HG03108 (cell line): ENCODE measurements around the gene ITIH2.

Experiments
- ATAC-seq: cut with Tn5 transposase; IDR thresholded peaks from one replicate; pipeline ENCODE4 v1.9.1; 2021; ENCODE audit warnings: moderate library complexity; ENCODE audit not compliant: unreplicated experiment

ITIH2 gene

GRCh38 chr10:7789390-7789789 lies 86.3 kb downstream of the ITIH2 start:
- no peak for ATAC-seq

DNA sequence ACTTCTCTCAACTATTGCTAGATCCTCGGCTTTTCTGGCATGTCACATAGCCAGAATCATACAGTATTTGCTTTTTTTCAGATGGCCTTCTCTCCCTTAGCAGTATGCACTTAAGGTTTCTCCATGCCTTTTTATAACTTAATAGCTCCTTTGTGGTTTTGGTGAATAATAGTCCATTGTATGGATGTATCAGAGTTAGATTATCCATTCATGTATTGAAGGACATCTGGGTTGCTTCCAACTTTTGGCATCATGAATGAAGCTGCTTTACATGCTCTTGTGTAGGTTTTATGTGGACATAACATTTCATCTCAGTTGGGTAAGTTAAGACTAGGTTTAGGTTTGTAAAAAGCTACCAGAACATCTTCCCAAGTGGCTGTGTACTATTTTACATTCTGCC lies 89.4 kb downstream of the ITIH2 start:
- no peak for ATAC-seq

- ATAC-seq = no peak
Measured at GRCh38 chr10:7794251-7795026, 91.3 kb downstream of the ITIH2 start.

GRCh38 chr10:7795605-7796004 lies 92.5 kb downstream of the ITIH2 start:
- ATAC-seq = no peak

- no peak for ATAC-seq
Measured at GRCh38 chr10:7797582-7797981, 94.5 kb downstream of the ITIH2 start.
